Stimulated activated CD4-positive, alpha-beta T cell treated with anti-CD3 and anti-CD28 coated beads, Interleukin-4, amount 100 ng/mL, for 1 hour (primary cell): ENCODE results near the gene ELOB.

Experiments
- DNase-seq: peaks from one replicate; pipeline ENCODE4 v3.0.0-alpha.2; 2020

Gene ELOB

DNA sequence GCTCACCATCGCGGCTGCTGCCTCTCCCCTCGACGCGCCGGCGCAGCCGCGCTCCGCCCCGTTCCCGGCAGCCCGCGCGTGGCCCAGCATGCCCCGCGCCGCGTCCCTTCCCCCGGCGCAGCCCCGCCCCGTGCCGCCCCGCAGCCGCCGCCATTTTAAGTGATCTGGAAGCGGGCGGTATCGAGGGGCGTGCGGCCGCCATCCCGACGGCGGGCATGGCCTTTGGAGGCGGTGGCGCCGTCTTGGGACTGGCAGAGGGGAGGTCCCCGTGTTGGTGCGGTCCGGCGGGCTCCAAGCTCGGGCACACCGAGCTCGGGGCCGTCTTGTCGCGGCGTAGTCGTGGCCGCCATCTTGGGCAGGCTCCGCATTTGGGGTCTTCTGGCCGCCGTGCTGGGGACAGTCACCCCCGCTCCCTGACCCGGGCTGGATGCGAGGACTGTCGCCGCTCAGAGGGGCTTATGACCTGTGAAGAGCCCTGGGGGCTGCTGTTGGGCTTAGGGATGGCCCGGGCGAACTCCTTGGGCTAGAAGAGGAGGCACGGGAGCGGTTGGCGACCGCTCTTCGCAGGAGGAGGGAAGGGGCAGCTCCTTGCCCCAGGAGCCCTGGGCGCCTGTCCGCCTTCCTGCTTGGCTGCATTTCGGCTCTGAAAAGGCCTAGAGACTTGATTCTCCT lies at the start of gene ELOB:
TSS of gene ELOB (minus strand) at position 50 of the 672 bp plus-strand sequence. CDS start at position 9, 41 bp downstream.
- DNase-seq, result peak; percentile 92

- DNase-seq, result no peak
Observed at GRCh38 chr16:2825906-2826305, 48.8 kb upstream of the ELOB start.

DNA sequence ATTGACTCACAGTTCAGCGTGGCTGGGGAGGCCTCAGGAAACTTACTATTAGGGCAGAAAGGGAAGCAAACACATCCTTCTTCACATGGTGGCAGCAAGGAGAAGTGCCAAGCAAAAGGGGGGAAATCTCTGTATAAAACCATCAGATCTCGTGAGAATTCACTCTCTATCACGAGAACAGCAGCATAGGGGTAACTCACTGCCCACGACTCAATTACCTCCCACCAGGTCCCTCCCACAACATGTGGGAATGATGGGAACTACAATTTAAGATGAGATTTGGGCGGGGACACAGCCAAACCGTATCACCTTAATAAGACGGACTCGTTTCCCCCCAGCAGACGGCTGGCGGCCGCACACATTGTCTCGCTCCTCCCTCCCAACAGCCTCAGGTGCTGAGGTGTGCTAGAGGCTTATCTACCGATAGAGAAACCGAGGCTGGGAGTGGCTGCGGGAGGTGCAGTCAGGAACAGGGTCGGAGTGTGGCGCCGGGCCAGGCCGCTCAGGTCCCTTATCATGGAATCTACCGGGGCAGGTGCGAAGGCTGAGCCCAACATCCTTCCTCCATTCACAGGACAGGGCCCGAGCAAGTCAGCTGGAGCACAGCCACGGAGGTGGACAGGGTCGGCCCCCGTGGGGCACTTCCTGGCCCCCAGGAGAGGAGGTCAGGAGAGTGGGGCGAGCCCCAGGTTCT lies 48.1 kb upstream of the ELOB start:
- DNase-seq, result no peak

DNA sequence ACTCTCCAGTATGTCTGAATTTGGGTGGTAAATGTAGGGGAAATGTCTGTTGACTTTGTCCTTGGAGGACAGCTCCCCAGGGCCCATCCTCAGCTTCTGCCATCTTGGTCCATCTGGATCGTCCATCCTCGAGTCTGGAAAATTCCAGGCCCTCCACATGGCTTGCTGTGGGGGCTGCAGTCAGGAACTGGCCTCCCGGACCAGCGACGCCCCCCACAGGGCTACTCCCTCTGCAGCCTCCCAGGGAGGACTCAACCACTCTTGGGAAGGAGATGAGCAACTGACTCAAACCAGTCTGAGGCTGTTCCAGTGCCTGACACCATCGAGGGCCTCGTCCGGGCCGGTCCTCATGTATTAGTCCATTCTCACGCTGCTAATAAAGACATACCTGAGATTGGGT lies 47.5 kb upstream of the ELOB start:
- DNase-seq, result no peak

- no peak for DNase-seq
Observed at GRCh38 chr16:2822496-2822895, 45.4 kb upstream of the ELOB start.

- DNase-seq, result no peak
Observed at GRCh38 chr16:2822158-2822495, 45.0 kb upstream of the ELOB start.

GRCh38 chr16:2821487-2822157 lies 44.5 kb upstream of the ELOB start:
- DNase-seq, result no peak

GRCh38 chr16:2820836-2821486 lies 43.9 kb upstream of the ELOB start:
- no peak for DNase-seq

- no peak for DNase-seq
Observed at GRCh38 chr16:2819939-2820835, 43.1 kb upstream of the ELOB start.

- no peak for DNase-seq
Observed at GRCh38 chr16:2819179-2819938, 42.3 kb upstream of the ELOB start.

DNA sequence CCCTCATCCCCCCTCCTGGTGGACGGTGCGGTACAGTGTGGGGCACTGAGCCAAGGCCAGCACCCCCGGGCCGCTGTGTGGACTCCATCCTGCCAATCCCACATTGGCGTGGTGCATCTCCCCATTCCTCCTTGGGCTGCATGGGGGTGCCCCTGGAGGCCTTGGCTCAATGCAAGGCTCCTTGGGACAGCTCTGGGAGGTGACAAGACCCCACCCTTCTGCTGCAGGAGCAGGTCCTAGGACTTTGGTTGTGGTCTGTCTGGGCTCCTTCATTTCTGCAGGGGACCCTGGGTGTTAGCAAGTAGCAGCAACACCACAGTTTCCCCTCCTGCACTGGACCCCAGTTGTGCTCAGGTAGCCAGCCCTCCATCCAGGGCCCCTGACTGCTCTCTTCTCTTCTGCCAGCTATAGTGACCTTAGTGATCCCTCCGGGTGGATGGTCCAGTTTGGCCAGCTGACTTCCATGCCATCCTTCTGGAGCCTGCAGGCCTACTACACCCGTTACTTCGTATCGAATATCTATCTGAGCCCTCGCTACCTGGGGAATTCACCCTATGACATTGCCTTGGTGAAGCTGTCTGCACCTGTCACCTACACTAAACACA lies 41.3 kb upstream of the ELOB start:
- no peak for DNase-seq

DNA sequence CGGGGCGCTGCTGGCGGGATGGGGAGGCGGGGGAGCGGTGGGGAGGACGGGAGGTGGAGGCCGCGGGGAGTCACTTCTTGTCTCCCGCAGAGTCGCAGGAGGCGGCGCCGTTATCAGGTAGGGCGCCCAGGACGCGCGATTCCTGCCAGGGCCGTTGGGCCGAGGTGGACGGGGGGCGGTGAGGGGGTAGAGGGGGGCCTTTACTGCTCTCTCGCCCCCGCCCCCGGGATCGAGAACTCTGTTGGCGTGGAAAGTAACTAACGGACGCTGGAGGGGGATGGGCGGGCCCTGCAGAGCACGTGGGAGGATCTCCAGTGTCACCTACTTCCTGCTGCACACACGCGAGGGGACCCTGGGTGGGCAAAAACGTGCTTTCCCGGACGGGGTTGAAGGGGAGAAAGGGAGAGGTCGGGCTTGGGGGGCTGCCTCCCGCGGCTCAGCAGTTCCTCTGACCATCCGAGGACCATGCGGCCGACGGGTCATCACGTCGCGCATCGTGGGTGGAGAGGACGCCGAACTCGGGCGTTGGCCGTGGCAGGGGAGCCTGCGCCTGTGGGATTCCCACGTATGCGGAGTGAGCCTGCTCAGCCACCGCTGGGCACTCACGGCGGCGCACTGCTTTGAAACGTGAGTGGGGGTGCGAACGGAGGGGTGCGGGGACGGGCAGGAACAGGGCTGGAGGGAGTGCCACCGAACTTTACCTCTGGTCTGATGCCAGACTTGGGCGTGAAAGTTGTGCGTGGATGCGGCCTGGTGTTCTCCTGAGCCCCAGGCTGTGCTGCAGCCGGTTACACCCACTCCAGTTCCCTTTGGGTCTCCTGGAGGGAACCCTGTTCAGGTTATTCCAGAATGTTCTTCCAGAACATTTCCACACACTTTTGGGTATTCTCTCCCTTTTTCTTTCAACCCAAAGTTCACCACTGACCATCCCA lies 40.5 kb upstream of the ELOB start:
- DNase-seq, result no peak

- DNase-seq, result peak; percentile 45
Observed at GRCh38 chr16:2816751-2817339, 39.8 kb upstream of the ELOB start, which contains the start of gene PRSS21. Gene PRSS21 (plus strand): TSS chr16:2817237. CDS start chr16:2817269, 32 bp downstream.

GRCh38 chr16:2815299-2815771 lies 38.3 kb upstream of the ELOB start:
- no peak for DNase-seq

GRCh38 chr16:2814551-2815298 lies 37.6 kb upstream of the ELOB start:
- no peak for DNase-seq

DNA sequence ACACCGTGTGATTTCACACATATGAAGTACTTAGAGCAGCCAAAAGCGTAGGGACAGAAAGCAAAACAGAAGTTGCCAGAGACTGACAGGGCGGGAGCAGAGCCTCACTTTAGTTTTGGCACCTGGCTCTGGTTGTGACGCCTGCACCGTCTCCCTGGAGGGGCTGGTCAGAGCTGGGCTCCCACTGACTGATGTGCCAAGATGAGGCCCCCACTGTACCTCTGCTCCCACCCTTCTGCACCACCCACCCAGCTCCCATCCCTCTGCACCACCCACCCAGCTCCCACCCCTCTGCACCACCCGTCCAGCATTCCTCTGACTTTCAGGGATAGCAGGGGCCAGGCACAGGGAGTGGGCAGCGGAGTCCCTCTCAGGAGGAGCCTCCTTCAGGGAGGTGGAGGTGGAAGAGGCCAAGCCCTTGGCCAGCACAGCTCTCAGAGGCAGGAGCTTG lies 36.7 kb upstream of the ELOB start:
- DNase-seq, result no peak

- DNase-seq, result no peak
Observed at GRCh38 chr16:2811703-2812471, 34.8 kb upstream of the ELOB start.

DNA sequence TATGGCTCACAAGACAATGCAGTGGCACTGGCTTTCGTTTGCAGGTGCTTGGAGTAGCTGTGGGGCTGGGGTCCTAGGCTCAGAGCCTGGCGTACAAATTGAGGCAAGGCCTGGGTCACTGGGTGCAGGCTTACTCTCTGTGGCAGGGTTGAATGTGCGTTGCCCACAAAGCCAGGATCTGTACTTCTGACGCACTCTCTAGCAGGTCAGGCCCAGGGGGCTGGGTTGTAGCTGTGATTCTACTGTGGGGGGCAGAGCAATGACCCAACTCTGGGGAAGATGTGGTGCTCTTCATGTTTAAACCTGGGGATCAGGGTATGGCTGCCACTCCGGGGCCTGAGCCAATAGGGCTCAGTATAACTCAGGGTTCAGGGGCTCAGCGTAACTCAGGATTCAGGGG lies 33.6 kb upstream of the ELOB start:
- DNase-seq, result no peak
